Astrocyte (in vitro differentiated cells and primary cell): Measurements from ENCODE around the gene RAB40C.

ENCODE experiments used
- CTCF ChIP-seq: IDR thresholded peaks from 2 replicates; pipeline ENCODE4 v1.5.1; 2011; ENCODE audit warnings: low read depth, mild to moderate bottlenecking, inconsistent platforms, low read length, moderate library complexity; ENCODE audit not compliant: insufficient read depth
- EZH2 ChIP-seq: IDR thresholded peaks from 2 replicates; pipeline ENCODE4 v1.6.1; 2012; ENCODE audit warnings: mild to moderate bottlenecking, low read length, inconsistent platforms; ENCODE audit not compliant: insufficient read depth

- no peak for TF ChIP-seq EZH2
- no peak for TF ChIP-seq CTCF
These were observed 43.6 kb downstream of the RAB40C start for GRCh38 chr16:633336-634050.
